Gastrocnemius medialis (tissue), 4 donors: ENCODE data around the gene HTR4.

Experiments
- POLR2A ChIP-seq, 2 donors: fragments of 450-650 bp; IDR thresholded peaks; one replicate each; pipeline ENCODE4 v1.6.1; 2017; ENCODE audit warnings: antibody characterized with exemption in 2 of 2, mild to moderate bottlenecking in 2 of 2, moderate library complexity in 2 of 2
- TF ChIP-seq, protein P1 (sequence below), 5 experiments: fragments of 450-650 bp in 3 of 5; fragments of 200-600 bp in 2 of 5; sonication (generic) in 2 of 5; IDR thresholded peaks in 4 of 5; conservative IDR thresholded peaks in 1 of 5; 1 replicate in 4 of 5; 2 replicates in 1 of 5; pipeline ENCODE4 v1.5.1; 2016 to 2019; ENCODE audit warnings: antibody characterized with exemption in 5 of 5, mild to moderate bottlenecking in 3 of 5, moderate library complexity in 3 of 5

DNA sequence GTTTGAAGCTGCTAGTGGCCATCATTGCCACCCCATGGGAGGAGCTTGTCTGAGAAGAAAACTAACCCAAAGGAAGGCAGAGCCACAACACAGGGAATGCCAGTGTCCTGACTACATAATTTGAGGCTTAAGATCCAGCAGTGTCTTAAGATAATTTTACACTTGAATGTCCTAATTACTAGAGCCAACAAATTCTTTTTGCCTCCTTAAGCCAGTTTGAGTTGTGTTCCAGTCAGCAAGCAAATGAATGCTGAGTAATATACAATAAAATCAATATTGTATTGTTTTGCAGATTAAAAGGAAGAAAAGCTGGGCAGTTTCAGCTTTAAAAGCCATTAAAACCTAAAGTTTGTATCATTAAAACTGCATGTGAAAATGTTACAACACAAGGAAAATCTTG is 13.9 kb downstream of the HTR4 start:
- no peak for TF ChIP-seq POLR2A (IDR thresholded peaks at IDR 0.05)
- TF ChIP-seq, protein P1, sequence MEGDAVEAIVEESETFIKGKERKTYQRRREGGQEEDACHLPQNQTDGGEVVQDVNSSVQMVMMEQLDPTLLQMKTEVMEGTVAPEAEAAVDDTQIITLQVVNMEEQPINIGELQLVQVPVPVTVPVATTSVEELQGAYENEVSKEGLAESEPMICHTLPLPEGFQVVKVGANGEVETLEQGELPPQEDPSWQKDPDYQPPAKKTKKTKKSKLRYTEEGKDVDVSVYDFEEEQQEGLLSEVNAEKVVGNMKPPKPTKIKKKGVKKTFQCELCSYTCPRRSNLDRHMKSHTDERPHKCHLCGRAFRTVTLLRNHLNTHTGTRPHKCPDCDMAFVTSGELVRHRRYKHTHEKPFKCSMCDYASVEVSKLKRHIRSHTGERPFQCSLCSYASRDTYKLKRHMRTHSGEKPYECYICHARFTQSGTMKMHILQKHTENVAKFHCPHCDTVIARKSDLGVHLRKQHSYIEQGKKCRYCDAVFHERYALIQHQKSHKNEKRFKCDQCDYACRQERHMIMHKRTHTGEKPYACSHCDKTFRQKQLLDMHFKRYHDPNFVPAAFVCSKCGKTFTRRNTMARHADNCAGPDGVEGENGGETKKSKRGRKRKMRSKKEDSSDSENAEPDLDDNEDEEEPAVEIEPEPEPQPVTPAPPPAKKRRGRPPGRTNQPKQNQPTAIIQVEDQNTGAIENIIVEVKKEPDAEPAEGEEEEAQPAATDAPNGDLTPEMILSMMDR (IDR thresholded peaks at IDR 0.05 in 4 of 5, conservative IDR thresholded peaks at IDR 0.05 in 1 of 5): no peak
